Left renal cortex interstitium (tissue), 4 donors: ENCODE results near the gene SCFD1. TPM values are rescaled to one million over a fixed set of nuclear protein-coding genes. Genes with fewer than 3 reads are reported as not detected.
"Not testable (repeated sequence)": the region's sequence is repeated elsewhere in the genome, so short reads cannot be mapped to it uniquely, and the experiment has no call there.

Source experiments
- DNase-seq, 4 donors: peaks; one replicate each; pipeline ENCODE4 v3.0.0-alpha.2; 2013; ENCODE audit warnings: low read depth in 4 of 4, low spot score in 2 of 4, missing footprints in 1 of 4
- polyA plus RNA-seq, 4 donors: library from polyadenylated mRNA; unstranded; fragments of 120-200 nt; gene quantifications; one replicate each; pipeline ENCODE4 v1.2.1, GENCODE V29; 2013; ENCODE audit not compliant: insufficient read length in 4 of 4

Gene SCFD1
- 100 to 1,000 TPM in 1 of 4 donors, 10 to 100 TPM in 3; 83.9 to 102 (median 89.6) TPM for polyA plus RNA-seq

- peak; percentile 83 to 90 (median 88) for DNase-seq
Measured at GRCh38 chr14:30621940-30622830, at the start of gene SCFD1. TSS of gene SCFD1 (plus strand) at chr14:30622319. CDS start at chr14:30622339, 20 bp downstream.

GRCh38 chr14:30572771-30573170 is 49.3 kb upstream of the SCFD1 start:
- DNase-seq: no peak

GRCh38 chr14:30573226-30573814 is 48.8 kb upstream of the SCFD1 start:
- no peak for DNase-seq

- DNase-seq: no peak
Measured at GRCh38 chr14:30573966-30574365, 48.2 kb upstream of the SCFD1 start.

- not testable (repeated sequence) for DNase-seq
Measured at GRCh38 chr14:30574777-30575176, 47.3 kb upstream of the SCFD1 start.

GRCh38 chr14:30576333-30576732 is 45.8 kb upstream of the SCFD1 start:
- DNase-seq: not testable (repeated sequence)

GRCh38 chr14:30580616-30581282 is 41.4 kb upstream of the SCFD1 start:
- DNase-seq: no peak

GRCh38 chr14:30581283-30581625 is 40.9 kb upstream of the SCFD1 start:
- no peak for DNase-seq

GRCh38 chr14:30582376-30582775 is 39.7 kb upstream of the SCFD1 start:
- no peak for DNase-seq

GRCh38 chr14:30584058-30584630 is 38.0 kb upstream of the SCFD1 start:
- no peak for DNase-seq

GRCh38 chr14:30585204-30585603 is 36.9 kb upstream of the SCFD1 start:
- DNase-seq: no peak

- no peak for DNase-seq
Measured at GRCh38 chr14:30587141-30587540, 35.0 kb upstream of the SCFD1 start.

GRCh38 chr14:30588873-30589272 is 33.2 kb upstream of the SCFD1 start:
- DNase-seq: no peak

GRCh38 chr14:30596935-30597334 is 25.2 kb upstream of the SCFD1 start:
- no peak for DNase-seq

GRCh38 chr14:30597504-30597903 is 24.6 kb upstream of the SCFD1 start:
- peak in 1 of 4 donors; percentile 4 for DNase-seq

- no peak for DNase-seq
Measured at GRCh38 chr14:30600922-30601918, 20.9 kb upstream of the SCFD1 start.

GRCh38 chr14:30603402-30603801 is 18.7 kb upstream of the SCFD1 start:
- no peak for DNase-seq

GRCh38 chr14:30604696-30605095 is 17.4 kb upstream of the SCFD1 start:
- DNase-seq: not testable (repeated sequence)

- DNase-seq: no peak
Measured at GRCh38 chr14:30607156-30607780, 14.9 kb upstream of the SCFD1 start.
